CD4-positive, alpha-beta T cell treated with Interleukin-10 for 1 hour (primary cell): ENCODE measurements around the gene LRRC4B.
A peak's percentile ranks its signal among the peaks of the same experiment; 100 is the strongest.

ENCODE experiments used
- DNase-seq: peaks from one replicate; pipeline ENCODE4 v3.0.0-alpha.2; 2020

Gene LRRC4B

DNA sequence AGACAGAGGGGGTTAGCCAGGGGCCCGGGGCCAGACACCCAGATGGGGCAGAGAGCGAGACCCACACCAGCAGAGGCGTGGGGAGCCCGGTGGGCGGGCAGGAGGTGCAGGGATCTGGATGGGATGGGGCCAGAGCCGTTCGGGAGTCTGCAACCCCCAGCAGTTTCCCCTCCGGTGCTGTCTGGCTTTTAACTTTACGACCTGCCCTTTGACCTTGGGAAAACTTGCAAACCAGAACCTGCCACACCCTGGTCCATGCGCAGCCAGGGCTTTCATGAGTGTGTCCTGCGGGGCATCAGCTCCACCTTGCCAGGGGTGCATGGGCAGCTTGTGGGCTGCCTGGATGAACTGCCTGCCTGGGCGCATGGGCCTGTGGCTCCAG, 67.1 kb downstream of the LRRC4B start:
- no peak for DNase-seq

DNA sequence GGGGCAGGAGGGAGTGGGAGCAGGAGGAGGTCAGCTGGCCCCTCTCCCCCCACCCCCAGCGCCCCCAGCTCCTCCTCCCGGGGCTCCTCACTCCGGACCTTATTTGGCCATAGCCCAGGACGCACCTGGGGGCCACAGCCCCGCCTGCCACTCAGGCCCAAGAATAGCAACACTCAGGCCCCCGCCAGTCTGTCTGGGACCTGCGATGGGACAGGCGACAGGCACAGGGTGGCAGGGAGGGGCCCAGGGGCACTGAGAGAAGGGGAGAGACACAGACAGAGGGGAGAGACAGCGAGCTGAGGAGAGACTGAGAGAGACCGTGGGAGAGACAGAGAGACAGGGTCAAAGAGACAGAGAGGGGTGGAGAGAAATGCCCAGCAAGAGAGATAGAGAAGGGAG, 67.5 kb downstream of the LRRC4B start:
- no peak for DNase-seq

DNA sequence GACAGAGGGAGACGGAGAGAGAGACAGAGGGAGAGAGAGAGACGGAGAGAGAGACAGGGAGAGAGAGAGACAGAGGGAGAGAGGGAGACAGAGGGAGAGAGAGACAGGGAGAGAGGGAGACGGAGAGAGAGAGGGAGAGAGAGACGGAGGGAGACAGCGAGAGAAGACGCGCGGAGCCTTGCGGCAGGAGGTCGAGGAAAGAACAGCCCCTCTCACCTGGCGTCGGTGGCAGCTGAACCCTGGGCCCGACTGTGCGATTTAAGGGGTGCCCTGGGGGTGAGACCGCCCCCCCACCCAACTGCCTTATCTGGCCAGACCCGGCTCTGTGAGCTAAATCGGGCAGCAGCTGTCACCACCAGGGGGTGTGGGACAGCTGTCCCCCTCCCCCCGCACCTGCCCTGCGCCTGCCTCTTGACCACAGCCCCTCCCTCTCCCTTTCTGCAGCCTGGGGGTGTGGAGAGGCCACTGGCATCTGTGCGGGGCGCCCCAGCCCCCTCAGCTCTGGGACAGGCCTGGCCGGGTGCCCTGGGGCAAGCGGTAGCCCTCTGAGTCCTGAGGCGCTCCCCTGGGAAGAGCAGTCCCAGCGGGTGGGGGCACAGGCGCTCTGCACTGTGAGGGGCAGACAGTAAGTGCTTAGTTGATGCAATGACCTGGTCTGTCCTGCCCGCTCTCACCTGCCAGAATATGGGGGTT, 68.0 kb downstream of the LRRC4B start:
- DNase-seq: peak; percentile 15

DNA sequence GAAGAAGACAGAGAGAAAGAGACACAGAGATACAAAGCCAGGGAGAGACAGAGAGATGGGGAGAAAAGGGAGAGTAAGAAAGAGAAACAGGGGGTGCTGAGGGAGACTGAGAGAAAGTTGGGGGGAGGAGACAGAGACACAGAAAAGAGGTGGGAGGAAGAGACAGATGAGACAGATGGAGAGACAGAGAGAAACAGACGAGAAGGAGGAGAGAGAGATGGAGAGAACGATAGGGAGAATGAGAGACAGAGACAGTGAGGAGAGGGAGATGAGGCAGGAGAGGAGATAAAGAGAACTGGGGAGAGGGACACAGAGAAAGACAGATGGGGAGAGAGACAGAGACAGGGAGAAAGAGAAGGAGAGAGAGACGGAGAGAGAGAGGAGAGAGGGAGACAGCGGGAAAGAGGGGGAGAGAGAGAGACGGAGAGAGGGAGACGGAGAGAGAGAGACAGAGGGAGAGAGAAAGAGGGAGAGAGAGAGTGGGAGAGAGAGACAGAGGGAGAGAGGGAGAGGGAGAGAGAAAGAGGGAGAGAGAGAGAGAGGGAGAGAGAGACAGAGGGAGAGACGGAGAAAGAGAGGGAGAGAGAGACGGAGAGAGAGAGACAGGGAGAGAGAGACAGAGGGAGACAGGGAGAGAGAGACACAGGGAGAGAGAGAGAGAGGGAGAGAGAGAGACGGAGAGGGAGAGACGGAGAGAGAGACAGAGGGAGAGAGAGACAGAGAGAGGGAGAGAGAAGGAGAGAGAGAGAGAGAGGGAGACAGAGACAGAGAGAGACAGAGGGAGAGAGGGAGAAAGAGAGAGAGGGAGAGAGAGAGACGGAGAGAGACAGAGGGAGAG, 69.8 kb downstream of the LRRC4B start:
- DNase-seq: no peak

DNA sequence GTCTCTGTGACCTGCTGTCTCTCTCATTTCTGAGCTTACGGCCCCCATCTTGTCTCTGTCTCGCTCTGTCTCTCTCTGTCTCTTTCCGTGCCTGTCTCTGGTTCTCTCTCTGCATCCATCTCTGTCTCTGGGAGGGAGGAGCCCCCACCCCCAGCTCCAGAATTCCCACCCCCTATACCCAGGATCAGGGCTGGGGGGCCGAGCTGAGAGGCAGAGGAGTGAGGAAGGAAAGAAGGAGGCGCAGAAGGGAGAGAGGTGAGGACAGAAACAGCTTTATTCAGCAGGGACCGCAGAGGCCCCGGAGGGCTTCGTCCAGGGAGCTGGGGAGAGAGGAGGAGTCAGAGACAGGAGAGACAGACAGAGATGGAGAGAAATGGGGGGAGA, 71.2 kb downstream of the LRRC4B start:
- no peak for DNase-seq

DNA sequence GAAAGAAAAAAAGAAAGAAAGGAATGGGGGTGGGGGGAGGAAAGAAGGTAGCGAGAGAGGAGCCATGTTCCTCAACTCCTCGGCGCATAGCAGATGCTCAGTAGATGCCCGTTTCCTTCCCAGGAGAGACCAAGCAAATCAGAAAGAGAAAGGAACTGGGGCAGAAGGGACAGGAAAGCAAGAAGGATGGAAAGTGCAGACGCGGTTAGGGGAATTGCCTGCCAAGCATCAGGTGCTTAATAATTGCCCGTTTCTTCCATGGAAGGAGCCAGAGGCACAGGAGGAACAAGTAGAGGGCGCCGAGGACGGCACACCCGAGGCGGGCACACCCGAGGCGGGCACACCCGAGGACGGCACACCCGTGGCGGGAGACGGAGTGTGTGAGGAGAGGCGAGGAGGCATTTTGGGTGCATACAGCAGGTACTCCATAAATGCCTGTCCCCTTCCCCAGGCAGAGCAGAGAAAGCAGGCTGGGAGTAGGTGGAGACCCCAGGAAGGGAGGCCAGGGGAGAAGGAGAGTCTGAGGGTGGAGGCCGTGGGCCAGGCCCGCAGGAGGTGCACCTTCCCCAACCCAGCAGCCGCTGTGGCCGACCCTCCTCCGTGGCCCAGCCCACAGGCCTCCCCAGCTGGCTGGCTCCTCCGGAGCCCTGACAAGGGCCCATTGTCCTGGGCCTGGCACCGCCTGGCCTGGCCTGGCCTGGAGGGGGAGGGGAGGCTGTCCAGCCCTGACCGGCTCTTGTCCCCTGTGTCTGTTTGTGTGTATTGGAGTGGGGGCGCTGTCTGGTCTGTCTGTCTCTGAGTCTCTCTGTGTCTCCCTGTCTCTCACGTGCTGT, 71.8 kb downstream of the LRRC4B start:
- DNase-seq: no peak

DNA sequence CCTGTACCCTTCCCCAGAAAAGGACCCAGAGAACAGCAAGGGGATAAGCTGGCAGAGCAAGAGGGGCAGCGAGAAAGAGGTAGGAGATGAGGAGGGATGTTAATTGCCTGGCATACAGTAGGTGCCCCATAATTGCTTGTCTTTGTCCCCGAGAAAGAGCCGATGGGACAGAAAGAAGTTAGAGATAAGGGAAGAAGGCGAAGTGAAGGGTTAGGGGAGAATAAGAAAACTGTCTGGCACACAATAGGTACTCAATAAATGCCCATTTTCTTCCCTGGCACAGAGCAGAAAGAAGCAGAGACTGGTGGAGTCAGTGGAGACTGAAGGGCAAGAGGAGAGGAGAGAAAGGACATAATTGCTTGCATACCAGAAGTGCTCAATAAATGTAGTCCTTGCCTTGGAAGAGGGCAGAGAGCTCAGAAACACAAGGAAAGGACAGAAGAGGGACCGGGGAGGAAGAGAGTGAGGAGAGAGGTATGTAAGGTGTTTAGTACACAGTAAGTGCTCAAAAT, 73.2 kb downstream of the LRRC4B start:
- DNase-seq: no peak

DNA sequence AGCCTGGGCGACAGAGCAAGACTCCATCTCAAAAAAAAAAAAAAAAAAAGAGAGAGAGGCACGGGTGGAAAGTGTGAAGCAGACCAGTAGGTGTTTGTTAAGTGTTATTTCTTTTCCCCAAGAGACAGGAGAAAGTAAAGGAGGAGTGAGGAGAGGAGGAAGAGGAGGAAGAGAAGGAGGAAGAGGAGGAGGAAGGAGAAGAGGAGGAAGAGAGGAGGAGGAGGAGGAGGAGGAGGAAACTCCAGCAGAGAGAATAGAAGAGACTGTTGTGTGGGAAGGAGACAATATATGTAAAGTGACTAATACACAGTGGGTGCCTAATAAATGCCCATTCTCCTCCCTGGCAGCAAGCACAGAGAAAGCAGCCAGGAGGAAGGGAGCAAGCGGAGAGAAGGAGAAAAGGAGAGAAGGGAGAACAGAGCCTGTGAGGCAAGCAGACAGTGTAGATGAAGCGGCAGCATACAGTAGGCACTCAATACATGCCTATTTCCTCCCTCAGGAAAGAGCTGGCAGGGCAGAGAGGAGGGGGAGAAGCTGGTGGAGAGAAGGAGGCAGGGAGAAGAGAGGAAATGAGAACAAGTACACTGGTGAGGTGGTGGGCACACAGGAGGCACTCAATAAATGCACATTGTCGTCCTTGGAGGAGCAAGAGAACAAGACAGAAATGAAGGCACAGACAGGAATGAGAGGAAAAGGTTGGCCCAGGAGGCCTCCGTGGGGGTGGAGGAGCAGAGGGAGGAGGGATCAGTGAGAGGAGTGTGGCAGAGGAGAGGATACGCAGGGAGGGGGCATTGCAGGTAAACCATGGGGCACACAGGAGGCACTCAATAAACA, 73.8 kb downstream of the LRRC4B start:
- no peak for DNase-seq

DNA sequence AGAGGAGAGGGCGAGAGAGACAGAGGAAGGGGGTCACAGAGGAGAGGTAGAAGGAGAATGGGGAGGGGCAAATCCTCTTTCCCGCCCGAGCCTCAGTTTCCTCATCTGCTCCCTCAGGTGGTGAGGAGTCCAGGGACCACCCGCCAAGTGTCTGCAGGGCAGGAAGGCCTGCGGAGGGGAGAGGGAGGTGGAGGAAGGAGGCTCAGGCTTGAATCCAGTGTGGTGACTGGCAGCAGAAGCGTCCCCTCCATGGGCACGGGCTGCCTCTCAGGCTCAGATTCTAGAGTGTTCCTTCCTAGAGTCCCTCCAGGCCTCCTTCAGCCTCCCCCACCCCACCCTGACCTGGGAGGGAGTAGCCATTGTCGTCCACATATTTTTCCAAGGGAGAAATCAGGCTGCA, 75.1 kb downstream of the LRRC4B start:
- no peak for DNase-seq

DNA sequence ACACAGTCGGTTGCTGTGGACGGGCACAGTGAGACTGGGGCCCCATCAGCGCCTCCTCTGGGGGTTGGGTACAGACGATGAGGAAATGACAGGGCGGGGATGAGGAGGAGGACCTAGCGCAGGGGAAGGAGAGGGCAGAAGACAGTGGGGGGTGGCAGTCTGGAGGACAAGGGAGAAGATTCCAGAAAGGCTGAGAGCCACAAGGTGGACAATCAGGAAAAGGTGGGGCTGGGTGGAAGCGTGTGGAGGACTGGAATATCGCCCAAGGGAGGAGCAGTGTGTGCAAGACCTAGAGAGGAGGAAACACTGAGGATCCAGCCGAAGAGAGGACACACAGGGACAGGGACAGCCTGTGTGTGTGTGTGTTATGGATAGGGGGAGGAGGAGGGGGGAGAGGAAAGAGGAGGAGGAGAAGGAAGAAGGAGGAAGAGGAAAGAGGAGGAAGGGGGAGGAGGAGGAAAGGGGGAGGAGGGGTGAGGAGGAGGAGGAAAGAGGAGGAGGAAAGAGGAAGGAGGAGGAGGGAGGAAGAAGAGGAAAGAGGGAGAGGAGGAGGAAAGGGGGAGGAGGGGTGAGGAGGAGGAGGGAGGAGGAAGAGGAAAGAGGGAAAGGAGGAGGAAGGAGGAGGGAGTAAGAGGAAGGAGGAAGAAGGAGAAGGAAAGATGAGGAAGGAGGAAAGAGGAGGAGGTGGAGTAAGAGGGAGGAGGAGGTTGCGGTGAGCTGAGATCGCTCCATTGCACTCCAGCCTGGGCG, 75.8 kb downstream of the LRRC4B start:
- peak; percentile 27 for DNase-seq

DNA sequence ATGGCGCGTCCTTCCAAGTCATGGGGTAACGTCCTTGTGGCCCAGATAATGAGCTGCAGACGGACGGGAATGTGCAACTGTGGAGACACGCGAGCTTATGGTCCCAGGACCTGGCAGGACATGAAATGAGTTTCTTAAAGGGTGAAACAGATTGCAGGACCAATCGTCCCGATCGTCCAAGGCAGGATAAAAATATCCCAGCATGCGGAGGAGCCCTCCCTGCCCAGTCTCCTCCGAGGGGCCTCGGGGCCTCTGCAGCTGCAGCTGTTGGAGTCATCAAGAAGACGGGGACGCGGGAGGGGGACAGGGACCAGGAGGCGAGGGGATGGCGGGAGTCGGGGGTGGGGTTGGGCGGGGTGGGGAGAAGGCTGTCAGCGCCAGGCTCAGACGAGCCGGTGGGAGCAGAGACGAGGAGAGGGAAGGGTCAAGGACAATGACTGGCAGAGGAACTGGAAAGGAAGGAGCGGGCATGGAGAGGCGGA, 77.2 kb downstream of the LRRC4B start:
- DNase-seq: no peak

DNA sequence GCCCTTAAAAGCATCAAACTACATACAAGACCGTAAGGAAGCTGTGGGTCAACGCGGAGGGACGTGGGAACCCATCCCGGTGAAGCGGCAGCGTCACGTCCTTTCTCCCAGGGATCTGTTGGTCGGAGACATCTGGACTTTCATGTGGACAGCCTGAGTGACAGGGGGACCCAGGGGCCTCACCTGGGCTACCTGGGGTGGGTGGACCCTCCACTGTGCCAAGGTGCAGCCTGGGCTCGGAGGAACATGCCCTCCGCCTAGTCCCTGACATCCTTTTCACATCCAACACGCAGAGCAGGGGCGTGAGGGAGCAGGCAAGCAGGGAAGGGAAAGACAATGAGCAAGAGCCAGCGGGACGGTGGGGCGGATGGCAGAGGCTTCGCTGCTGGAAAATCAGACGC, 77.8 kb downstream of the LRRC4B start:
- DNase-seq: no peak

DNA sequence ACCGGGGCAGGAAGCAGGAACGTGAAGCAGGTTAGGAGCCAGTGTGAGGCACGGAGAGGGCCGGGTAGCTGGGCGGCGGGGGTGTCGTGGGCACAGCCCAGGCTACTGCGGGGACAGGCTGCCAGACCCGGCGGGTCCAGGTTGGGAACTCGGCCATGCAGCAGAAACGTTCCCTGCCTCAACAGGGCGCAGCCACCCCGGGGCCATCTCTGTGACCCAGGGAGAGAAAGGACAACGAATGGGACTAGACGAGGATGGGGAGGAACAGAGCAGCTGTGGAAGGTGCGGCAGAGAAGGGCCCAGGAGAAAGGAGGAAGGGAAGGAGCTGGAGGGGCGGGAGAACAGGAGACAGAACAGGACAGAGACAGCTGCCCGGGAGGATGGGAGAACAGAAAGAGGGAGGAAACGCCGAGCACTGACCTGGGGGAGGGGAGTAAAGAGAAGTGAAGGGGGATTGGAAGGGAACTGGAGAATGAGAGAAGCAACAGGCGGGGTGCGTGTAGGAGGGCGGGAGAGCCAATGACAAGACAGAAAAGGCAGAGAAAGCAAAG, 78.7 kb downstream of the LRRC4B start:
- DNase-seq: no peak

DNA sequence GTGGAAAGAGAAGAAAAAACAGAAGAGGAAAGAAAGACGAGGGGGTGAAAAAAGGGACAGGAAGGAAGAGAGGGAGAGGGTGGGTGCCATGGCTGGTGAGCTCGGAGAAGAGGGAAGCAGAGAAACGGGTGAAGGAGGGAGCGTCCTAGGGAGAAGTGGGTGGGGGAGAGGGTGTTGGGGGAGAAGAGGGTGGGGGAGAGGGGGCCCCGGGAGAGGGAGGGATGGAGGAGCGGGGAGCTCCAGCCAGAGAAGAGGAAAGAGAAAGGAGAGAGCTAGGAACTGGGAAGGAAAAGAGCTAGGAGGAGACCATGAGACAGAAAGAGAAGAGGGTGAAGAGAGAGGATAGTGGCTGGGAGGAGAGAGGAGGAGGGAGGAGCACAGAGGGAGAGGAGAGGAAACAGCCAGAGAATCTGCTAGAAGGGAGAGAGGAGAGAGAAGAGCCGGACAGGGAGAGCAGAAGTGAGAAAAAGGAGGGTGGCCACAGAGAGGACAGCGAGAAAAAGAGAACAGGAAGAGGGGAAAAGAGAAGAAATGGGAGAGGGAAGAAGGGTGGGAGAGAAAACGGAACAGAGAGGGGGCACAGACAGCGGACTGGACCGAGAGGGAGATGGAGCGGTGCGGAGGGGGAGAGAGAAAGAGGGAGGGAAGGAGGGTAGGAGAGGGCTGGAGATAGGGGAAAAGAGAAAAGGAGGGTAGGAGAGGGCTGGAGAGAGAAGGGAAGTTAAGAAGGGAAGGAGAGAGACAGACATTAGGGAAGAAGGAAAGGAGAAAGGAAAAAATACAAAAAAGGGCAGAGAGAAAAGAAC, 79.6 kb downstream of the LRRC4B start:
- DNase-seq: no peak

DNA sequence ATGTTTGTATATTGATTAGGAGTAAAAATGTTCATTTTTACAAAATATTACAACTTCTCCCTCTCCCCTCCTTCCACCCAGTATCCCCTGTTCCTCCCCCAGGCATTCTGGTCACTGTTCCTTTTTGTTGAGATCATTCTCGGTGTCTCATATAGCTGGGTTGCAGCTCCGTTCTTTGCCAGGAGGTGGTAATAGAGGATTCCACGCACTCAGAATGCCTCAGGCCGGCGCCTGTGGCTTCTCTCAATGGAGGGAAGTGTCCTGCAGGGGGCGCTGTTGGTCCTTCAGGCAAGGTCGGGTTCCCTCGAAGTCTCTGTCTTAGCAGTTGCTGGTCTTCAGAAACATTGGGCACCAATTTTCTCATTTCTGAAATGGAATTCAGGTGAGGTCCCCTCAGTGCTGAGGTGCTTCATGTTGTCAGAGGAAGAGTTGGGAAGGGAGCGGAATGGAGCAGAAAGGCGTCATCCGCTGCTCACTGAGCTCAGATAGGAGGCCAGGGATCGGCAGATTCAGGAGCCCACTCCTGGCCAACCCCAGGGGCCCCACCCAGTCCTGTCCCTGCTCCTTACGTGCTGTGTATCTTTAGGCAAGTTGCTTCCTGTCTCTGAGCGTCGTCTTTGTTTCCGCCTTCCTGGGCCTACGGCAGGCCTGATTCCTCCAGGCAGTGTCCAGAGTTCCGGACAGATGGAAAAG, 81.3 kb downstream of the LRRC4B start:
- peak; percentile 52 for DNase-seq

DNA sequence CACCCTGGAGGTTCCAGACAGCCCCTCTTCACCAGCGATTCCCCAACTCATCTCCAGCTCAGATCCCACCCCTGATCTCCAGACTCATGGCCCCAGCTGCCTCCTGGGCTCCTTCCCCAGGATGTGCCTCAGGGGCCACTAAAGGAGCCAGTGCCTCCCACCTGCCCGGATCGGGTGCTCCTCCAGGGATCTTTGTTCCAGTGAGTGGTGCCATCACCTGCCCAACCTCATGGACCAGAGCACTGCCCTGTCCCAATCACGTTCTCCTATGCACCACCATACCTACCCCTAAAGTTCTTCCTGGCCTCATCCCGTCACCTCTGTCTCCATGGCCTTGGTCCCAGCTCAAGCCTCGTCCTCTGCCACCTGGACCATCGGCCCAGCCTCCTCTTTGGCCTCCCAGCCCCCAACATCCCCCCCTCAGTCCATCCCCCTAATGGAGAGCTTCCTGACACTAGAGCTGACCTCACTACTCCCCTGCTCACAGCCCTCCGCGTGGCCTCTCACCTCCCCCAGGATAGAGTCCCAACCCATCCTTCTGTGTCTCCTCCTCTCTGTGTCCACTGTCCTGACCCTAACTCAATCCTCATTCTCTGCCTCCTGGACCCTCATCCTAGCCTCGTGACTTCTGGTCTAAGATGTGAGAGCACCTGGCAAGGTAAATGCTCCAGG, 82.8 kb downstream of the LRRC4B start:
- no peak for DNase-seq

DNA sequence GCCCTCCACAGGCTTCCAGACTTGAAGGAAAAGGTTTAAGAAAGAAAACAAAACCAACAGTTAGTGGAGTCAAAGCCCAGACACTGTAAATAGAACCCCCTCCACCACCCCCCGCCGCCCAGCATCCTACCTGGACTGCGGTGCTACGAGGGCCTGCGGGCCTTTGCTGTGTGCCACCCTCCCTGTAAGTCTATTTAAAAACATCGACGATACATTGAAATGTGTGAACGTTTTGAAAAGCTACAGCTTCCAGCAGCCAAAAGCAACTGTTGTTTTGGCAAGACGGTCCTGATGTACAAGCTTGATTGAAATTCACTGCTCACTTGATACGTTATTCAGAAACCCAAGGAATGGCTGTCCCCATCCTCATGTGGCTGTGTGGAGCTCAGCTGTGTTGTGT, 85.3 kb downstream of the LRRC4B start:
- no peak for DNase-seq

DNA sequence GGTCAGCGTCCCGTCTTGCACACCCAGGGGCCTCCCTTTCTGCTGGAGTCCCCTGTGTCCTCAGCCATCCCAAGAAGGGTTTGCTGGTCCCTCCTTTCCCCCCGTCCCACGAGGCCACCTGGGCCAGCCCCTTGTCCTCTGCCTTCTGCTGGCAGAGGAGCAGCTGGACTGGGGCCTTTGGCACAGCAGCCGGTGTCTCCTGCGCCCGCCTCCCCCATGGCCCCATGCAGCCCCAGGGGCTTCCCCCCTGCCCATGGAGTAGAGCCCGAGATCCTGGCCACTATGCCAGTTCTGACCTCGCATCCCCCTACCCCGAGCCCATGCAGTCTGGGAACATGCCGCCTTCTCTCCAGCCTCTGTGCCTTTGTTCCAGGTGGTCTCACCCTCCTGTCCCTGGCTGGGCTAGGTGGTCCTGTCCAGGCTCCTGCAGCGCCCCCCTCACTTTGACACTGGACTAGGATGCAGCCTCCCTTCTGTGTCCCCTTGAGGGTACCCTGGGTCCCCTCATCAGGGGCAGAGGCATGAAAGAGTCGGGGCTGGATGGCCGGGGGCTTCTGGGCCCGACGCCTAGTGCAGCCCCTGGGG, 85.9 kb downstream of the LRRC4B start:
- DNase-seq: no peak
